Mesothelial cell of epicardium (in vitro differentiated cells): ENCODE results near the gene FOXO3. TPM values are rescaled to one million over a fixed set of nuclear protein-coding genes. Genes with fewer than 3 reads are reported as not detected.
"Not testable (repeated sequence)": the region's sequence is repeated elsewhere in the genome, so short reads cannot be mapped to it uniquely, and the experiment has no call there.

Experiments used
- DNase-seq, 2 experiments: peaks; one replicate each; pipeline ENCODE4 v3.0.0; 2021; ENCODE audit warnings: low spot score in 2 of 2; ENCODE audit not compliant: unreplicated experiment in 2 of 2
- H3K27ac Mint-ChIP-seq: 2 replicates; pipeline ENCODE4 v1.8.0; 2021; ENCODE audit warnings: mixed read lengths
- H3K27me3 Mint-ChIP-seq: 2 replicates; pipeline ENCODE4 v1.8.0; 2021; ENCODE audit warnings: low read depth, mixed read lengths
- H3K36me3 Mint-ChIP-seq: 2 replicates; pipeline ENCODE4 v1.8.0; 2021; ENCODE audit warnings: mixed read lengths
- H3K4me1 Mint-ChIP-seq: 2 replicates; pipeline ENCODE4 v1.8.0; 2021; ENCODE audit warnings: mixed read lengths
- H3K4me3 Mint-ChIP-seq: 2 replicates; pipeline ENCODE4 v1.8.0; 2021; ENCODE audit warnings: mild to moderate bottlenecking, moderate library complexity, mixed read lengths
- H3K9me3 Mint-ChIP-seq: 2 replicates; pipeline ENCODE4 v1.8.0; 2021; ENCODE audit warnings: mixed read lengths
- total RNA-seq: library from RNA; stranded (reverse); gene quantifications from 3 replicates; pipeline ENCODE4 v1.2.1, GENCODE V29; 2021
- TF ChIP-seq, protein P1 (sequence below): fragments of 200-600 bp; sonication (generic); IDR thresholded peaks from one replicate; pipeline ENCODE4 v1.5.0; 2021; ENCODE audit warnings: antibody characterized with exemption; ENCODE audit not compliant: unreplicated experiment

FOXO3 gene
- total RNA-seq, 1 donor from 2014 or later = 58.3 TPM

DNA sequence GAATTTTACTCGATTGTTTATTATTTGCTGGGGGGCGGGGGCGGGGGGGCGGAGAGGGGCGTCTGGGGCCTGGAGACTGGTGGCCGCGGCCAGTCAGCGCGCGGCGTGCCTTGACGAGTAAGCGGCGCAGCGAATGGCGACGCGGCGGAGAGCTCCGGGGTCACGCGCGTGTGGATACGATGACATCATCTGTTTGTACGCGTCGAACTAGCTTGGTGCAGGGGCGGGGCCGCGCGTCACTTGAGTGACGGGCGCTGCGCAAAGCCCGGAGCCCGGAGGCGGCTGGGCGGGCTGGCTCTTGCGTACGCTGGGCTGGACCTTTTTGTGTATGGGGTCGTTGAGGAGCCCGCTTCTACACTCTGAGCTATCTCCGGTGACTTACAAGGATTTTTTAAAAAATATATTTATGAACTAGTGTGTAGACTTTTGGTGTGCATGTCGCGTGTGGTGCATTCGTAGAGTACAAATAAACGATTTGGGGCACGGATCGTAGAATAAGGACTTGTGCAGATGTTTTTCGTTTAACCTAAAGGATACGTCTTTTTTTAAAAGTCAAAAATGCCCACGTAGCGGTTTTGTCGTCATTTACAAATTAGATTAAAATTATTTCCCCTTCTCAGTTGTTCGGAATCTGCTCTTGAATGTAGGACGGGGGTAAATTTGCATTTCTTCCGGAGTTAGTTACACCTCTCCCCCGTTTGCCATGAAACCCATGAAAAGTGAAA, 2.2 kb upstream of the FOXO3 start:
- Mint-ChIP-seq H3K27ac (peak overlapping the region; percentile 99), H3K36me3 (no peaks in the 10 kb centered on the region), H3K9me3 (no peaks in the 10 kb centered on the region), H3K4me1 (peaks cover 32% of the 10 kb centered on the region), H3K4me3 (peak overlapping the region; percentile 90), H3K27me3 (no peaks in the 10 kb centered on the region)
- DNase-seq = peak; percentile 95
- TF ChIP-seq, protein P1, sequence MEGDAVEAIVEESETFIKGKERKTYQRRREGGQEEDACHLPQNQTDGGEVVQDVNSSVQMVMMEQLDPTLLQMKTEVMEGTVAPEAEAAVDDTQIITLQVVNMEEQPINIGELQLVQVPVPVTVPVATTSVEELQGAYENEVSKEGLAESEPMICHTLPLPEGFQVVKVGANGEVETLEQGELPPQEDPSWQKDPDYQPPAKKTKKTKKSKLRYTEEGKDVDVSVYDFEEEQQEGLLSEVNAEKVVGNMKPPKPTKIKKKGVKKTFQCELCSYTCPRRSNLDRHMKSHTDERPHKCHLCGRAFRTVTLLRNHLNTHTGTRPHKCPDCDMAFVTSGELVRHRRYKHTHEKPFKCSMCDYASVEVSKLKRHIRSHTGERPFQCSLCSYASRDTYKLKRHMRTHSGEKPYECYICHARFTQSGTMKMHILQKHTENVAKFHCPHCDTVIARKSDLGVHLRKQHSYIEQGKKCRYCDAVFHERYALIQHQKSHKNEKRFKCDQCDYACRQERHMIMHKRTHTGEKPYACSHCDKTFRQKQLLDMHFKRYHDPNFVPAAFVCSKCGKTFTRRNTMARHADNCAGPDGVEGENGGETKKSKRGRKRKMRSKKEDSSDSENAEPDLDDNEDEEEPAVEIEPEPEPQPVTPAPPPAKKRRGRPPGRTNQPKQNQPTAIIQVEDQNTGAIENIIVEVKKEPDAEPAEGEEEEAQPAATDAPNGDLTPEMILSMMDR = no peak

DNA sequence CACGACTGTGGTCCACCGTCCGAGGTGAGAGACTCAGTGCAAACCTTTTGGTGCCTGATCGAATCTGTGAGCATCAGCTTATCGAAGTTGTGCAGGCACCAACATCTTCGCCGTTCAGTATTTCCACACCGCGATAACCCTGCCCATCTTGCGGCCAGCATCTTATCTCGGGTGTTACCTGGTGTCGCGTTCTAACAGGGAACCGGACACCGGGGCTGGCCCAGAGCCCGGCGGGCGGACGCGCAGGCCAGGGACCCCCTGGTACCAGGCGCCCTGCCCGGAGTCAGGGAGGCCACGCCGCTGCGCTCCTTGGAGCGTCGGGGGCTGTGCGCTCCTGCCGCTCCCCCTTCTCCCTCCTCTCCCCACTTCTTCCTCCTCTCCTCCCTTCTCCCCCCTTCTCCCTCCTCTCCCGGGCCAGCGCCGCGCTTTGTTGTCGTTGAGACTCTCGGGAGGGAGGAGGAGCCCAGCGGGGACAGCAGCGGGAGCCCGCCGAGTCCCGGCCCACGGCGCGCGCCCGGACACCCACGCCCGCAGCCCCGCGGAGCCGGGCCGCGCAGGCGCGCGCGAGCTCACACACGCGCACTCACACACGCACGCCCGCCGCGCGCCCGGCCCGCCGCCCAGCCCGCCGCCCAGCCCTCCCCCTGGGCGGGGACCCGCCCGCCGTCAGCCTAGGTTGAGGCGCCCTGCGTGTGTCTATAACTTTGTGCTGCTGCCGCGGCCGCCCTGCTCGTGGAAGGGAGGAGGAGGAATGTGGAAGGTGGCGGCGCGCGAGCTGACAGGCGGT, 1.4 kb upstream of the FOXO3 start:
- TF ChIP-seq, protein P1 = no peak
- no peaks in the 10 kb centered on the region for H3K36me3 Mint-ChIP-seq
- H3K9me3 Mint-ChIP-seq = no peaks in the 10 kb centered on the region
- H3K4me1 Mint-ChIP-seq = peaks cover 38% of the 10 kb centered on the region
- peak overlapping the region; percentile 90 for H3K4me3 Mint-ChIP-seq
- no peaks in the 10 kb centered on the region for H3K27me3 Mint-ChIP-seq
- H3K27ac Mint-ChIP-seq = peak overlapping the region; percentile 99
- peak; percentile 77 to 86 for DNase-seq

DNA sequence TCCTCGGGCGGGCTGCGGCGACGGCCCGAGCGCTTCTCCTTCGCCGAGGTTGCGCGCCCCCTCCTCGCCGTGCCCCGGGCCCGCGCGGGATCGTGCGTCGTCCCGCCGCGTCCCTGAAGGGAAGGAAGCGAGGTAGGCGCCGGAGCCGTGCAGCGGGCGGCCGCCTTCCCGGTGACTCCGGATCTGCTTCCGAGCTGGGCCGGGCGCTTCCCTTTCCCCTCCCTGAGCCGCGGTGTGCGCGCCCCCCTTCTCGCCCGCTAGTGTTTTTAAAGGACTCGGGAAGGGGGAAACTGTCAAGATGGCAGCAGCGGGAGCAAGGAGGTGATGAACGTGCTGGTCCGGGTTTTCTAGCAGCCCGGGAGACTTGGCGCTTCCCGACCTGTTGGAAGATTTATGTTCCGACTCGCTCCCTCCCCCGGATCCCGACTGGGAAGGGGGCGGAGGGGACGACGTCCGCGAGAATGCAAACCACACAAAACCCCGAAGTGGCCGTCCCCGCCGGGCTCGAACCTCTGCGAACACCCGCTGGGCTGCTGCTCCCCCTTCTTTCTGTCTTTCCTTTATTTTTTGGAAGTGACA, 744 bp upstream of the FOXO3 start:
- TF ChIP-seq, protein P1 = no peak
- H3K27ac Mint-ChIP-seq = peak overlapping the region; percentile 95
- no peaks in the 10 kb centered on the region for H3K9me3 Mint-ChIP-seq
- no peaks in the 10 kb centered on the region for H3K27me3 Mint-ChIP-seq
- H3K36me3 Mint-ChIP-seq = no peaks in the 10 kb centered on the region
- peak overlapping the region; percentile 85 for H3K4me3 Mint-ChIP-seq
- peaks cover 45% of the 10 kb centered on the region for H3K4me1 Mint-ChIP-seq
- peak; percentile 48 to 79 for DNase-seq

DNA sequence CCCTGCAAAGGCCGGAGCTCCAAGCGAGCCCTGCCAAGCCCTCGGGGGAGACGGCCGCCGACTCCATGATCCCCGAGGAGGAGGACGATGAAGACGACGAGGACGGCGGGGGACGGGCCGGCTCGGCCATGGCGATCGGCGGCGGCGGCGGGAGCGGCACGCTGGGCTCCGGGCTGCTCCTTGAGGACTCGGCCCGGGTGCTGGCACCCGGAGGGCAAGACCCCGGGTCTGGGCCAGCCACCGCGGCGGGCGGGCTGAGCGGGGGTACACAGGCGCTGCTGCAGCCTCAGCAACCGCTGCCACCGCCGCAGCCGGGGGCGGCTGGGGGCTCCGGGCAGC, 561 bp downstream of the FOXO3 start:
- not testable (repeated sequence) for H3K36me3 Mint-ChIP-seq, H3K27me3 Mint-ChIP-seq, H3K9me3 Mint-ChIP-seq, H3K27ac Mint-ChIP-seq
- DNase-seq = peak in 1 of 2 experiments; percentile 47
- H3K4me1 Mint-ChIP-seq = peaks cover 52% of the 10 kb centered on the region
- peak overlapping the region; percentile 94 for H3K4me3 Mint-ChIP-seq

DNA sequence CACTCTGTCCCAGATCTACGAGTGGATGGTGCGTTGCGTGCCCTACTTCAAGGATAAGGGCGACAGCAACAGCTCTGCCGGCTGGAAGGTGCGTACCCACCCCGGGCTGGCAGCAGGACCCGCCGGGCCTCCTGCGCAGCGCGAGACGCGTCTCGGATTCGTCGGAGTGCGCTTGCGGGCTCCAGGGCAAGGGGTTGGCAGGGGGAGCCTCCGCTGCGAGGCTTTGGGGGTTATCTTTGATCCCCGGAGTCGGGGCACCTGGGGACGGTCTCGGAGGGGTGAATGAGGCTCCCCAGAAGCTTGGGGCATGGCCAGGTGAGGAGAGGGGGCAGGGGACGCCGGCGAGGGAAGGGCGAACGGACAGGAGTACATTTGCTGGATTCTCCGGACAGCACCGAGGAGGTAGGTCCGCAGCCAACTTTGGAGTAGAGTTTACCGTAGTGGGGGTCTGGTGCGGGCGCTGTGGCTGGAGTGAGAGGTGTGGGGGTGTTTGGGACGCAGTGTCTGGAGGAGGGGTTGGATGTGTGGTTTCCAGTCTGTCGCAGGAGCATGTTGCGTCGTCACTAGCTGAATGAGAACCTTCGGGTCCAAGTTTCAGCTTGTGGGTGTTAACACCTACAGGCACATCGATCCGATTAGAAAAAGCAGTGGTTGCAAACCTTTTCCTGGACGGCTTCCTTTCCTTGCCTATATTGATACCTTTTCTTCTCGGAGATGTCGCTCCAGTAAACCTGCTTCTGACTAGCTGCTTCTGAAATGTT, 1.2 kb downstream of the FOXO3 start:
- Mint-ChIP-seq H3K4me3 (peak overlapping the region; percentile 94), H3K36me3 (no peaks in the 10 kb centered on the region), H3K4me1 (peaks cover 51% of the 10 kb centered on the region), H3K9me3 (no peaks in the 10 kb centered on the region), H3K27me3 (no peaks in the 10 kb centered on the region), H3K27ac (peak overlapping the region; percentile 93)
- peak in 1 of 2 experiments; percentile 61 for DNase-seq
- TF ChIP-seq, protein P1 = no peak
